Islet of Langerhans (tissue), 1 donor: ENCODE data around the gene TARM1.
A peak's percentile ranks its signal among the peaks of the same experiment; 100 is the strongest.
"Not testable (repeated sequence)": the region's sequence is repeated elsewhere in the genome, so short reads cannot be mapped to it uniquely, and the experiment has no call there.

Source experiments
- FAIRE-seq: peaks from one replicate; lab custom pipeline; 2011; peaks lifted over from hg19 to GRCh38; lab: Jason Lieb, UNC

TARM1 gene

GRCh38 chr19:54081032-54081431 lies at the start of gene TARM1:
Gene TARM1 (minus strand): TSS chr19:54081365. CDS start chr19:54081340, 25 bp downstream.
- no peak for FAIRE-seq

GRCh38 chr19:54129617-54129996 lies 48.4 kb upstream of the TARM1 start:
- no peak for FAIRE-seq

- FAIRE-seq: no peak
Measured at GRCh38 chr19:54128796-54129616, 47.8 kb upstream of the TARM1 start.

- no peak for FAIRE-seq
Measured at GRCh38 chr19:54128441-54128725, 47.2 kb upstream of the TARM1 start.

- no peak for FAIRE-seq
Measured at GRCh38 chr19:54127688-54128440, 46.7 kb upstream of the TARM1 start.

- FAIRE-seq: no peak
Measured at GRCh38 chr19:54125713-54126112, 44.5 kb upstream of the TARM1 start.

GRCh38 chr19:54124393-54124792 lies 43.2 kb upstream of the TARM1 start:
- no peak for FAIRE-seq

- FAIRE-seq: no peak
Measured at GRCh38 chr19:54123682-54124081, 42.5 kb upstream of the TARM1 start.

- no peak for FAIRE-seq
Measured at GRCh38 chr19:54121259-54121658, 40.1 kb upstream of the TARM1 start.

- peak; percentile 99 for FAIRE-seq
Measured at GRCh38 chr19:54115109-54116063, 34.2 kb upstream of the TARM1 start, which contains the start of the genes PRPF31 and TFPT. Gene PRPF31 (plus strand): TSS chr19:54115754. CDS start chr19:54118279, 2,525 bp downstream. Gene TFPT (minus strand): TSS chr19:54115657. CDS start chr19:54115269, 388 bp downstream.

- FAIRE-seq: no peak
Measured at GRCh38 chr19:54114340-54115108, 33.4 kb upstream of the TARM1 start.

- no peak for FAIRE-seq
Measured at GRCh38 chr19:54109651-54110050, 28.5 kb upstream of the TARM1 start.

- no peak for FAIRE-seq
Measured at GRCh38 chr19:54108496-54108895, 27.3 kb upstream of the TARM1 start.

- FAIRE-seq: no peak
Measured at GRCh38 chr19:54107876-54108490, 26.8 kb upstream of the TARM1 start.

- FAIRE-seq: no peak
Measured at GRCh38 chr19:54106716-54107115, 25.6 kb upstream of the TARM1 start.

GRCh38 chr19:54105796-54106195 lies 24.6 kb upstream of the TARM1 start:
- FAIRE-seq: no peak

- FAIRE-seq: no peak
Measured at GRCh38 chr19:54104998-54105715, 24.0 kb upstream of the TARM1 start.

GRCh38 chr19:54102421-54103169 lies 21.4 kb upstream of the TARM1 start, which contains the start of gene NDUFA3:
Gene NDUFA3 (plus strand): TSS chr19:54102855. CDS start chr19:54102879, 24 bp downstream.
- peak; percentile 76 for FAIRE-seq

GRCh38 chr19:54100561-54100960 lies 19.4 kb upstream of the TARM1 start, which contains the start of gene OSCAR:
Gene OSCAR (minus strand): TSS chr19:54100803. CDS start chr19:54100792, 11 bp downstream.
- no peak for FAIRE-seq

GRCh38 chr19:54099903-54100255 lies 18.7 kb upstream of the TARM1 start:
- FAIRE-seq: not testable (repeated sequence)
